Measurements from ENCODE around the gene LAMTOR4. TPM values are rescaled to one million over a fixed set of nuclear protein-coding genes. Genes with fewer than 3 reads are reported as not detected.
"Not testable (repeated sequence)": the region's sequence is repeated elsewhere in the genome, so short reads cannot be mapped to it uniquely, and the experiment has no call there.

LAMTOR4 gene
- total and polyA plus RNA-seq, 11 donors, result 64.6 to 160 (median 96.5) TPM

- no peak for TF ChIP-seq POLR2A (IDR thresholded peaks at IDR 0.05)
- TF ChIP-seq, protein P1, sequence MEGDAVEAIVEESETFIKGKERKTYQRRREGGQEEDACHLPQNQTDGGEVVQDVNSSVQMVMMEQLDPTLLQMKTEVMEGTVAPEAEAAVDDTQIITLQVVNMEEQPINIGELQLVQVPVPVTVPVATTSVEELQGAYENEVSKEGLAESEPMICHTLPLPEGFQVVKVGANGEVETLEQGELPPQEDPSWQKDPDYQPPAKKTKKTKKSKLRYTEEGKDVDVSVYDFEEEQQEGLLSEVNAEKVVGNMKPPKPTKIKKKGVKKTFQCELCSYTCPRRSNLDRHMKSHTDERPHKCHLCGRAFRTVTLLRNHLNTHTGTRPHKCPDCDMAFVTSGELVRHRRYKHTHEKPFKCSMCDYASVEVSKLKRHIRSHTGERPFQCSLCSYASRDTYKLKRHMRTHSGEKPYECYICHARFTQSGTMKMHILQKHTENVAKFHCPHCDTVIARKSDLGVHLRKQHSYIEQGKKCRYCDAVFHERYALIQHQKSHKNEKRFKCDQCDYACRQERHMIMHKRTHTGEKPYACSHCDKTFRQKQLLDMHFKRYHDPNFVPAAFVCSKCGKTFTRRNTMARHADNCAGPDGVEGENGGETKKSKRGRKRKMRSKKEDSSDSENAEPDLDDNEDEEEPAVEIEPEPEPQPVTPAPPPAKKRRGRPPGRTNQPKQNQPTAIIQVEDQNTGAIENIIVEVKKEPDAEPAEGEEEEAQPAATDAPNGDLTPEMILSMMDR (IDR thresholded peaks at IDR 0.05), result no peak
- Histone ChIP-seq H3K36me3 (no peaks in the 10 kb centered on the region), H3K27ac (peak overlapping the region in 4 of 12 donors; percentile 27 to 60 (median 46)), H3K4me3 (peak overlapping the region; percentile 28 to 69 (median 51)), H3K27me3 (peaks cover 0 to 18% (median 9%) of the 10 kb centered on the region in 9 donors), H3K4me1 (peaks cover 0 to 21% (median 9%) of the 10 kb centered on the region in 12 donors), H3K9me3 (no peaks in the 10 kb centered on the region)
- WGBS, 4 donors, result 50 to 57% (median 54%) methylated on average over 14 of the region's 14 CpGs
- DNase-seq (no peak), ATAC-seq (no peak)
- intact Hi-C loops (cut with DNase I), result loop anchor here in 1 of 10 donors (1.0 kb wide), 1 partner anchor 18 kb away; the partner anchor contains the start of gene TRAPPC14
Measured at GRCh38 chr7:100176096-100177044, 27.7 kb downstream of the LAMTOR4 start.

- no peaks in the 10 kb centered on the region for H3K36me3 ChIP-seq
- peak within 1 kb of the TSS in 4 of 12 donors; percentile 27 to 60 (median 46) for H3K27ac ChIP-seq
- peak; percentile 94 to 97 (median 96) for ATAC-seq
- no peaks in the 10 kb centered on the region for H3K9me3 ChIP-seq
- peaks cover 0 to 16% (median 8%) of the 10 kb centered on the region in 12 donors for H3K4me1 ChIP-seq
- DNase-seq, result peak; percentile 95 to 98 (median 96)
- peaks cover 0 to 9% (median under 1%) of the 10 kb centered on the region in 9 donors for H3K27me3 ChIP-seq
- WGBS, 4 donors, result 0 to 3% (median 2%) methylated on average over 47 to 78 of the region's 78 CpGs
- intact Hi-C loops (cut with DNase I), result loop anchor here in 1 of 10 donors (1.0 kb wide), 1 partner anchor 19 kb away; the partner anchor contains the start of gene TRAPPC14
- peak within 1 kb of the TSS; percentile 28 to 69 (median 51) for H3K4me3 ChIP-seq
- TF ChIP-seq, protein P1 (IDR thresholded peaks at IDR 0.05), result no peak
- TF ChIP-seq POLR2A (IDR thresholded peaks at IDR 0.05), result peak in 1 of 2 donors; percentile 42
Measured at GRCh38 chr7:100177045-100178001, 28.6 kb downstream of the LAMTOR4 start, which contains the start of the genes GPC2 and STAG3. Gene GPC2, minus strand, starts transcription at chr7:100177381. Its CDS starts 182 bp downstream, at chr7:100177199. Gene STAG3, plus strand, starts transcription at chr7:100177918. Its CDS starts 2,639 bp downstream, at chr7:100180557.

DNA sequence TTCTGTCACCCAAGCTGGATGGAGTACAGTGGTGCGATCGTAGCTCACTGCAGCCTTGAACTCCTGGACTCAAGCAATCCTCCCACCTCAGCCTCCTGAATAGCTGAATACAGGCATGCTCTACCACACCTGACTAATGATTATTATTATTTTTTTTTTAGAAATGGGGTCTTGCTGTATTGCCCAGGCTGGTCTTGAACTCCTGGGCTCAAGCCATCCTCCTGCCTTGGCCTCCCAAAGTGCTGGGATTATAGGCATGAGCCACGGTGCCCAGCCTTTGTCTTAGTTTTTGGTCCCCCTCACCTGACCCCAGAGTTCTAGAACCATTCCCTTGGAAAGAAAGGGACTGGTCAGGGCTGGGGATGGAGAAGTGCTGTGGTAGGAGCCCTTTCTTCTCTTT lies 31.4 kb downstream of the LAMTOR4 start:
- ATAC-seq; H3K27ac ChIP-seq; H3K9me3 ChIP-seq; intact Hi-C loops (cut with DNase I); DNase-seq; H3K4me3 ChIP-seq; H3K36me3 ChIP-seq: not testable (repeated sequence)
- H3K27me3 ChIP-seq, result peaks cover 0 to 19% (median 0%) of the 10 kb centered on the region in 9 donors
- peaks cover 0 to 16% (median 8%) of the 10 kb centered on the region in 12 donors for H3K4me1 ChIP-seq
- 94 to 97% (median 95%) methylated on average over 3 of the region's 3 CpGs for WGBS, 4 donors

GRCh38 chr7:100182616-100183015 lies 33.9 kb downstream of the LAMTOR4 start:
- H3K9me3 ChIP-seq; H3K4me3 ChIP-seq; DNase-seq; ATAC-seq; H3K36me3 ChIP-seq; H3K4me1 ChIP-seq; intact Hi-C loops (cut with DNase I); H3K27ac ChIP-seq: not testable (repeated sequence)
- peaks cover 0 to 19% (median 0%) of the 10 kb centered on the region in 9 donors for H3K27me3 ChIP-seq
- WGBS, 4 donors, result 78 to 91% (median 83%) methylated on average over 6 of the region's 6 CpGs

DNA sequence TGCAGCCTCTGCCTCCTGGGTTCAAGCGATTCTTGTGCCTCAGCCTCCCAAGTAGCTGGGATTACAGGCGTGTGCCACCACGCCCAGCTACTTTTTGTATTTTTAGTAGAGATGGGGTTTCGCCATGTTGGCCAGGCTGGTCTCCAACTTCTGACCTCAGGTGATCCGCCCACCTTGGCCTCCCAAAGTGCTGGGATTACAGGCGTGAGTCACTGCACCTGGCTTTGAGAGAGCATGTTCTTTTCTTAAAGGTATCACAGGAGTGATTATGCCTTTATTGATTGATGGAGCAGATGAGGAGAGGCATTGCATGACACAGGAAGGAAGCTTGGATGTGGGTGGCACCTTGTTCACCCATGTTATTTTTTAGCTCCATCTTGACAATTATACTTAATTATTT lies 34.4 kb downstream of the LAMTOR4 start:
- DNase-seq; H3K9me3 ChIP-seq; H3K4me3 ChIP-seq; H3K36me3 ChIP-seq; H3K4me1 ChIP-seq; H3K27ac ChIP-seq; intact Hi-C loops (cut with DNase I); ATAC-seq: not testable (repeated sequence)
- peaks cover 0 to 19% (median 0%) of the 10 kb centered on the region in 9 donors for H3K27me3 ChIP-seq
- 91 to 95% (median 93%) methylated on average over 6 of the region's 6 CpGs for WGBS, 4 donors

Data from heart left ventricle (tissue), 16 donors.